Activated CD8-positive, alpha-beta memory T cell treated with anti-CD3 and anti-CD28 coated beads, Interleukin-2, amount 10 ng/mL, durations not matched to agents 7 days and 5 days (primary cell): Measurements from ENCODE around the gene EVC2. TPM values are rescaled to one million over a fixed set of nuclear protein-coding genes. Genes with fewer than 3 reads are reported as not detected.

ENCODE experiments used
- ATAC-seq: fragments of 150-1000 bp; cut with Tn5 transposase; one replicate; pipeline ENCODE4 v1.10.0; 2021; ENCODE audit warnings: moderate library complexity
- CTCF ChIA-PET: fragments of 350-600 bp; sonication (Branson Sonifier 250); formaldehyde crosslinking; loops from one replicate; lab custom pipeline; 2021; ENCODE audit warnings: antibody characterized with exemption; lab: Charles Lee
- DNase-seq: peaks from one replicate; pipeline ENCODE4 v3.0.0-alpha.2; 2020
- H3K27ac Mint-ChIP-seq: one replicate; pipeline ENCODE4 v1.8.0; 2021; ENCODE audit warnings: mild to moderate bottlenecking, mixed read lengths
- H3K27me3 Mint-ChIP-seq: one replicate; pipeline ENCODE4 v1.8.0; 2021; ENCODE audit warnings: mixed read lengths
- H3K36me3 Mint-ChIP-seq: one replicate; pipeline ENCODE4 v1.8.0; 2021; ENCODE audit warnings: mild to moderate bottlenecking, mixed read lengths
- H3K4me1 Mint-ChIP-seq: one replicate; pipeline ENCODE4 v1.8.0; 2021; ENCODE audit warnings: mixed read lengths
- H3K4me3 Mint-ChIP-seq: one replicate; pipeline ENCODE4 v1.8.0; 2021; ENCODE audit warnings: mild to moderate bottlenecking, moderate library complexity, mixed read lengths
- H3K9me3 Mint-ChIP-seq: one replicate; pipeline ENCODE4 v1.8.0; 2022; ENCODE audit warnings: low read depth, mixed read lengths
- total RNA-seq, 2 experiments: library from RNA; stranded (reverse); gene quantifications; one replicate each; pipeline ENCODE4 v1.2.3, GENCODE V29; 2021

EVC2 gene
- 1 to 10 TPM; 1.3 to 1.4 TPM for total RNA-seq

- peak within 1 kb of the TSS; percentile 13 for H3K4me3 Mint-ChIP-seq
- ATAC-seq = no peak
These were observed at the start of gene EVC2 for GRCh38 chr4:5708449-5709206. TSS of gene EVC2 (minus strand) at chr4:5708559. CDS start at chr4:5708513, 46 bp downstream.

GRCh38 chr4:5757954-5758353 is 49.6 kb upstream of the EVC2 start:
- ATAC-seq (no peak), DNase-seq (no peak)
- no peaks in the 10 kb centered on the region for H3K36me3 Mint-ChIP-seq
- no peaks in the 10 kb centered on the region for H3K27me3 Mint-ChIP-seq
- no peak overlapping the region for H3K4me3 Mint-ChIP-seq
- CTCF ChIA-PET = no interaction called here
- peaks cover 6% of the 10 kb centered on the region for H3K4me1 Mint-ChIP-seq
- H3K9me3 Mint-ChIP-seq = no peaks in the 10 kb centered on the region
- no peak overlapping the region for H3K27ac Mint-ChIP-seq

More at GRCh38 chr4:5708449-5709206, at the start of gene EVC2:
- H3K27me3 Mint-ChIP-seq = peaks cover 45% of the 10 kb centered on the region
- H3K9me3 Mint-ChIP-seq = peaks cover 2% of the 10 kb centered on the region
- CTCF ChIA-PET = no interaction called here
- peaks cover 2% of the 10 kb centered on the region for H3K36me3 Mint-ChIP-seq
- peaks cover 14% of the 10 kb centered on the region for H3K4me1 Mint-ChIP-seq
- no peak for DNase-seq
- H3K27ac Mint-ChIP-seq = peak within 1 kb of the TSS; percentile 10

GRCh38 chr4:5757536-5757935 is 49.2 kb upstream of the EVC2 start:
- CTCF ChIA-PET = no interaction called here
- Mint-ChIP-seq H3K9me3 (no peaks in the 10 kb centered on the region), H3K27ac (no peak overlapping the region), H3K27me3 (no peaks in the 10 kb centered on the region), H3K36me3 (no peaks in the 10 kb centered on the region), H3K4me1 (peaks cover 6% of the 10 kb centered on the region), H3K4me3 (no peak overlapping the region)
- ATAC-seq (no peak), DNase-seq (no peak)

- no peak for DNase-seq
- Mint-ChIP-seq H3K27me3 (no peaks in the 10 kb centered on the region), H3K9me3 (no peaks in the 10 kb centered on the region), H3K27ac (no peak overlapping the region), H3K36me3 (no peaks in the 10 kb centered on the region), H3K4me1 (peaks cover 6% of the 10 kb centered on the region), H3K4me3 (no peak overlapping the region)
- no peak for ATAC-seq
- CTCF ChIA-PET = no interaction called here
These were observed 48.7 kb upstream of the EVC2 start for GRCh38 chr4:5757091-5757490.

- H3K9me3 Mint-ChIP-seq = no peaks in the 10 kb centered on the region
- CTCF ChIA-PET = no interaction called here
These were observed 47.9 kb upstream of the EVC2 start for GRCh38 chr4:5756271-5756670.

GRCh38 chr4:5755679-5756078 is 47.3 kb upstream of the EVC2 start:
- no peak overlapping the region for H3K4me3 Mint-ChIP-seq
- H3K4me1 Mint-ChIP-seq = peaks cover 6% of the 10 kb centered on the region
- ATAC-seq (no peak), DNase-seq (peak; percentile 12)
- no peaks in the 10 kb centered on the region for H3K36me3 Mint-ChIP-seq
- H3K9me3 Mint-ChIP-seq = no peaks in the 10 kb centered on the region
- H3K27ac Mint-ChIP-seq = no peak overlapping the region
- CTCF ChIA-PET = no interaction called here
- H3K27me3 Mint-ChIP-seq = no peaks in the 10 kb centered on the region

More at GRCh38 chr4:5756271-5756670, 47.9 kb upstream of the EVC2 start:
- peaks cover 6% of the 10 kb centered on the region for H3K4me1 Mint-ChIP-seq
- H3K36me3 Mint-ChIP-seq = no peaks in the 10 kb centered on the region
- H3K4me3 Mint-ChIP-seq = no peak overlapping the region
- no peak for ATAC-seq
- H3K27ac Mint-ChIP-seq = no peak overlapping the region
- no peaks in the 10 kb centered on the region for H3K27me3 Mint-ChIP-seq
- no peak for DNase-seq

GRCh38 chr4:5755161-5755560 is 46.8 kb upstream of the EVC2 start:
- no peak for ATAC-seq
- no peak overlapping the region for H3K27ac Mint-ChIP-seq
- peaks cover 6% of the 10 kb centered on the region for H3K4me1 Mint-ChIP-seq

GRCh38 chr4:5754529-5754881 is 46.1 kb upstream of the EVC2 start:
- Mint-ChIP-seq H3K4me1 (peaks cover 6% of the 10 kb centered on the region), H3K27me3 (no peaks in the 10 kb centered on the region), H3K4me3 (no peak overlapping the region), H3K27ac (no peak overlapping the region), H3K9me3 (no peaks in the 10 kb centered on the region), H3K36me3 (no peaks in the 10 kb centered on the region)
- no peak for ATAC-seq
- CTCF ChIA-PET = no interaction called here
- no peak for DNase-seq

More at GRCh38 chr4:5755161-5755560, 46.8 kb upstream of the EVC2 start:
- DNase-seq = no peak
- CTCF ChIA-PET = no interaction called here
- Mint-ChIP-seq H3K36me3 (no peaks in the 10 kb centered on the region), H3K9me3 (no peaks in the 10 kb centered on the region), H3K27me3 (no peaks in the 10 kb centered on the region), H3K4me3 (no peak overlapping the region)

GRCh38 chr4:5753766-5754528 is 45.6 kb upstream of the EVC2 start:
- H3K27me3 Mint-ChIP-seq = no peaks in the 10 kb centered on the region
- H3K9me3 Mint-ChIP-seq = no peaks in the 10 kb centered on the region
- no peak overlapping the region for H3K4me3 Mint-ChIP-seq
- CTCF ChIA-PET = no interaction called here
- peaks cover 5% of the 10 kb centered on the region for H3K4me1 Mint-ChIP-seq
- ATAC-seq (no peak), DNase-seq (no peak)
- H3K36me3 Mint-ChIP-seq = no peaks in the 10 kb centered on the region
- no peak overlapping the region for H3K27ac Mint-ChIP-seq

- H3K27ac Mint-ChIP-seq = no peak overlapping the region
- no peaks in the 10 kb centered on the region for H3K4me1 Mint-ChIP-seq
- CTCF ChIA-PET = no interaction called here
- H3K9me3 Mint-ChIP-seq = no peaks in the 10 kb centered on the region
- no peaks in the 10 kb centered on the region for H3K36me3 Mint-ChIP-seq
- DNase-seq = no peak
- no peak for ATAC-seq
- H3K27me3 Mint-ChIP-seq = no peaks in the 10 kb centered on the region
- H3K4me3 Mint-ChIP-seq = no peak overlapping the region
These were observed 45.0 kb upstream of the EVC2 start for GRCh38 chr4:5753366-5753765.

- Mint-ChIP-seq H3K36me3 (no peaks in the 10 kb centered on the region), H3K27ac (no peak overlapping the region), H3K27me3 (no peaks in the 10 kb centered on the region), H3K4me1 (no peaks in the 10 kb centered on the region), H3K4me3 (no peak overlapping the region), H3K9me3 (no peaks in the 10 kb centered on the region)
- DNase-seq (no peak), ATAC-seq (no peak)
- CTCF ChIA-PET = no interaction called here
These were observed 44.2 kb upstream of the EVC2 start for GRCh38 chr4:5752376-5753184.

- H3K36me3 Mint-ChIP-seq = no peaks in the 10 kb centered on the region
- CTCF ChIA-PET = no interaction called here
- no peak overlapping the region for H3K4me3 Mint-ChIP-seq
- H3K9me3 Mint-ChIP-seq = no peaks in the 10 kb centered on the region
- no peaks in the 10 kb centered on the region for H3K4me1 Mint-ChIP-seq
- no peaks in the 10 kb centered on the region for H3K27me3 Mint-ChIP-seq
- ATAC-seq (no peak), DNase-seq (no peak)
- no peak overlapping the region for H3K27ac Mint-ChIP-seq
These were observed 43.5 kb upstream of the EVC2 start for GRCh38 chr4:5751666-5752375.
